ENCODE results near the gene CCDC88B. TPM values are rescaled to one million over a fixed set of nuclear protein-coding genes. Genes with fewer than 3 reads are reported as not detected.
A peak's percentile ranks its signal among the peaks of the same experiment; 100 is the strongest.

Gene CCDC88B
- total and polyA plus RNA-seq, 2 of the 8 experiments (the other 6 are each of a cell fraction or from before 2014, with no cell fraction given) = 5.9 to 12.5 TPM

DNA sequence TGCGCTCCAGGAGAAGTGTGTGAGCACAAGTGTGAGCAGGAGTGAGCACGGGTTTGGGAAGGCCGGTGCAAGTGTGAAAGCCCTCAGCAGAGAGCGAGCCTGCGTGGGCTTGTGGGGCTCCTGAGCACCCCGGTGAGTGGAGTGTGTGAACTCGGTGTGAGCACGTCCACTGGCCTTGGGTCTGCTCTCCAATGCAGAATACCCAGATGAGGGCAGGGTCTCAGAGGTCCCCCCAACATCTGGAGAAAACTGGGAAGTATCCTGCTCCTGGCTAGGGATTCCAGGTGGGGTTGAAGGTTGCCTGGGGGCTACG lies 33.5 kb upstream of the CCDC88B start:
- H3K9me3 ChIP-seq (ENCODE audit: insufficient read depth in 2 of 2, low read depth in 1 of 2, low read length in 1 of 2) = no peaks in the 10 kb centered on the region
- H2AFZ ChIP-seq (ENCODE audit: low read length) = no peak overlapping the region
- H3K4ac ChIP-seq (replicated peaks; ENCODE audit: insufficient read length, low read depth, low read length) = peak overlapping the region; percentile 99
- 31% methylated on average over 9 of the region's 9 CpGs; no CpG with 5 or more reads in 1 of the 2 experiments for WGBS, 2 experiments (ENCODE audit: extremely low coverage in 1 of 2, insufficient coverage in 1 of 2, insufficient read length in 1 of 2, insufficient replicate concordance in 2 of 2, low coverage in 1 of 2, low lambda C conversion rate in 2 of 2, missing lambda C conversion rate in 1 of 2)
- H2BK15ac ChIP-seq (ENCODE audit: low read length) = peak overlapping the region; percentile 88; the same call in 1 of the 2 replicates
- H3K27ac ChIP-seq (ENCODE audit: low read depth, low read length) = no peak overlapping the region
- no peaks in the 10 kb centered on the region for H3K36me3 ChIP-seq (ENCODE audit: control insufficient read depth in 2 of 4, insufficient read depth in 4 of 4, low read length in 3 of 4)
- H3K56ac ChIP-seq (replicated peaks; ENCODE audit: insufficient read length, low read depth, low read length) = peak overlapping the region; percentile 74
- H3K23ac ChIP-seq (ENCODE audit: insufficient read length) = no peak overlapping the region
- peaks cover 3 to 14% (median 12%) of the 10 kb centered on the region in 4 experiments; a peak in 6 of 7 replicates for H3K4me1 ChIP-seq (replicated peaks in 1 of 4; ENCODE audit: control insufficient read depth in 3 of 4, insufficient read depth in 4 of 4, low read length in 3 of 4)
- H3K4me2 ChIP-seq (ENCODE audit: insufficient read depth in 1 of 2, low read depth in 2 of 2, low read length in 2 of 2) = peak overlapping the region; percentile 96 to 98
- POLR2A ChIA-PET (ENCODE audit: partially characterized antibody) = interaction anchor here (1.0 to 3.9 kb wide), 3 partner anchors 11 to 60 kb away, joined by 3 to 24 read pairs (median 4); partner anchors contain the start of genes PRDX5 and TRMT112
- FAIRE-seq (no peak), DNase-seq (ENCODE audit: low read depth in 1 of 2, low spot score in 2 of 2) (no peak)
- peaks cover 0 to 21% of the 10 kb centered on the region in 2 experiments; a peak in 2 of 4 replicates for H3K79me2 ChIP-seq (ENCODE audit: control insufficient read depth in 1 of 2, insufficient read depth in 2 of 2, low read length in 2 of 2)
- peak overlapping the region; percentile 97; the same call in 1 of the 2 replicates for H2BK5ac ChIP-seq (ENCODE audit: low read depth, low read length)
- H3K14ac ChIP-seq (ENCODE audit: insufficient read length) = no peak overlapping the region
- peaks cover 13% of the 10 kb centered on the region; the same call in 1 of the 2 replicates for H3K79me1 ChIP-seq (ENCODE audit: low read depth, low read length)
- no peak overlapping the region for H2BK120ac ChIP-seq (replicated peaks; ENCODE audit: low read depth, low read length)
- peak overlapping the region; percentile 11 for H4K5ac ChIP-seq (ENCODE audit: insufficient read length, low read depth, low read length)
- H2AK5ac ChIP-seq (ENCODE audit: low read depth, low read length) = peak overlapping the region; percentile 96; the same call in 1 of the 2 replicates
- H4K8ac ChIP-seq (ENCODE audit: extremely low read depth, insufficient read depth, low read length) = peak overlapping the region; percentile 7; the same call in 1 of the 2 replicates
- CTCF ChIA-PET (ENCODE audit: partially characterized antibody) = interaction anchor here (0.8 to 20.8 kb wide), 4 partner anchors 11 to 124 kb away, joined by 3 to 614 read pairs (median 3); partner anchors contain the start of genes CCDC88B, PRDX5 and TRMT112
- peak overlapping the region; percentile 95 for H3K18ac ChIP-seq (ENCODE audit: extremely low read depth, low read length)
- peaks cover 0 to 10% (median 2%) of the 10 kb centered on the region in 4 experiments; a peak in 2 of 7 replicates for H3K27me3 ChIP-seq (replicated peaks in 1 of 4; ENCODE audit: control insufficient read depth in 3 of 4, extremely low read depth in 1 of 4, insufficient read depth in 3 of 4, low read length in 3 of 4)
- peak overlapping the region; percentile 62 to 93 (median 83) for H3K4me3 ChIP-seq (ENCODE audit: extremely low read depth in 1 of 4, insufficient read depth in 2 of 4, low read depth in 3 of 4, low read length in 4 of 4)
- H3K9ac ChIP-seq (replicated peaks in 1 of 4; ENCODE audit: extremely low read depth in 1 of 4, low read depth in 3 of 4, low read length in 3 of 4) = peak overlapping the region in 3 of 4 experiments; percentile 4 to 76 (median 55); a peak in 6 of 7 replicates
- peak overlapping the region; percentile 75 for H4K91ac ChIP-seq (replicated peaks; ENCODE audit: insufficient read length, low read length)
- H2BK20ac ChIP-seq (ENCODE audit: low read length) = no peak overlapping the region
- peaks cover 8% of the 10 kb centered on the region; the same call in 1 of the 2 replicates for H3K23me2 ChIP-seq (ENCODE audit: low read depth, low read length)
- peak overlapping the region; percentile 90; the same call in 1 of the 2 replicates for H2BK12ac ChIP-seq (ENCODE audit: low read depth, low read length)
- H4K20me1 ChIP-seq (replicated peaks in 1 of 2; ENCODE audit: control insufficient read depth in 1 of 2, insufficient read depth in 2 of 2, low read length in 2 of 2) = peaks cover 2 to 3% of the 10 kb centered on the region in 2 experiments

Measured in H1 (cell line).